ENCODE measurements around the gene PALD1.

Gene PALD1

DNA sequence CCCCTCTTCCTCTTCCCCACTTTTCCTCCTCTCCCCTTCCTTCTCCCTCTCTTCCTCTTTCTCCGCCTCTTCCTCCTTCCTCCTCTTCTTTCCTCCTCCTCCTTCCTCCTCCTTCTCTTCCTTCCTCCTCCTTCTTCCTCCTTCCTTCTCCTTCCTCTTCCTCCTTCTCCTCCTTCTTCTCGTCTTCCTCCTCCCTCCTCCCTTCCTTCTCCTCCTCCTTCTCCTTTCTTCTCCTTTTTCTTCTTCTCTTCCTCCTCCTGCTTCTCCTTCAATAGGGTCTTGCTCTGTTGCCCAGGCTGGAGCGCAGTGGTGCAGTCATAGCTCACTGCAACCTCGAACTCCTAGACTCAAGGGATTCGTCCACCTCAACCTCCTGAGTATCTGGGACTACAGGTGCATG lies 56.9 kb downstream of the PALD1 start:
- DNase-seq (ENCODE audit: low read depth in 3 of 3) = no peak

DNA sequence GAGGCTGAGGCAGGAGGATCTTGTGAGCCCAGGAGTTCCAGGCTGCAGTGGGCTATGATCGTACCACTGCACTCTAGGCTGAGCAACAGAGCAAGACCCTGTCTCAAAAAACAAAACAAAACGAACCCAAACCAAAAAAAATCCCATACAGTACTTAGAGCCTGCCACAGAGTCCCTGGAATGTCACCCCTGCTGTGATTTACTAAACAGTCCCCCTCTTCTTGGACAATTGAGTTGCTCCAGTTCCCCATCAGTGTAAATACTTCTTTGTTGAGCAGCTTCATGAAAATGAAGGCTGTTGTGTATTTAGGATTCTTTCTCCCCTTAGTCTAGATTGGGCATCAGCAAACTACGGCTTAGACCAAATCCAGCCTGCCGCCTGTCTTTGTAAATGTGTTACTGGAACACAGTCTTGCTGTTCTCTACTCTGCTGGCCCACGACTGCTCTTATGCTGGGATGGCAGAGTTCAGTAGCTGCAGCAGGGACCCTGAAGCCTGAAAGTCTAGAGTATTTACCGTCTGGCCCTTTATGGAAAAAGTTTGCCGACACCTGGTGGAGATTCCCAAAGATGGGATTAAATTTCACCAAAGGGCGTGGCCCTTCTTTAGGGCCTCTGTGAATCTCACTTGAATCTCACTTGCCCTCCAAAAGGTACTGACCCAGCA lies 57.8 kb downstream of the PALD1 start:
- no peak for DNase-seq (ENCODE audit: low read depth in 3 of 3)

DNA sequence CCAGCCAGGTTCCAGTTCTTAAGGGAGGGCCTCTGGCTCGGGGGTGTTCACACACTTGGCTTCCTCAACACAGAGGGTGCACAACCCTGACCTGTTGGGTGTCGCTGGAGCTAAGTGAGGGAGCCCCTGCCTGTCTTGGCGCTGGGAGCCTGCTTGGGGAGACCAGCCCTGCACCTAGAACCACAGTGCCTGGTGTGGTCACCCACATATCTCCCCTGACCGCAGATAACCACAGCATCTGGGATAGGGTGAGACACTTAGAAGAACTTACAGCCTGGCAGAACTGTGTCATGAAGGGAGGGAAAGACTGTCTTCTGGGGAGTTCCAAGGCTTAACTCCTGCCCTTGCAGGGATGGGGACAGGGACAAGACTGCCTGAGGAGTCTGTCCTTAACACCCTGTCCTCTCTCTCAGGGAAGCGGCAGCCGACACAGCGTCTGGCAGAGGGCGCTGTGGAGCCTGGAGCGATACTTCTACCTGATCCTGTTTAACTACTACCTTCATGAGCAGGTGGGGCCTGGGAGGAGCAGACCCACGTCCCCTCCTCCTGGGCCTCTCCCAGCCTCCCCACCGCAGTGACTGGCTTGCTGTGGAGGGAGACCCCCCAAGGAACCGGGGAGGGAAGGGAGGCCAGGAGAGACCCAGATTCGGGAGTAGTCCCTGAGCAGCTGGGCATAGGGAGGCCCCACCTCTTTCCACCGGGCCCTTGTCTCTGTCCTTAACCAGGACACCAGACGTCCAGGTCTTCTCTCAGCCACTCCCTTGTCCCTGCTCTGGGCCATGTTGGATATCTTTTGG lies 59.0 kb downstream of the PALD1 start:
- DNase-seq (ENCODE audit: low read depth in 3 of 3) = peak in 2 of 3 experiments; percentile 7 to 34

DNA sequence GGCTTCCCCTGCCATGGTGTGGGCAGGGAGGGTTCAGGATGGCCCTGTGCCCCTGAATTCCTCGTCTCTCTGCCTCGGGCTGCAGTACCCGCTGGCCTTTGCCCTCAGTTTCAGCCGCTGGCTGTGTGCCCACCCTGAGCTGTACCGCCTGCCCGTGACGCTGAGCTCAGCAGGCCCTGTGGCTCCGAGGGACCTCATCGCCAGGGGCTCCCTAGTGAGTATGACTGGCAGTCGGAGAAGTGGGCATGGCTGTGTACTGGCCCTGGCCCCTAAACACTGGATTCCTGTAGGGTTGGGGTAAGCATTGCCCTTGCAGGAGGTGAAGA lies 59.6 kb downstream of the PALD1 start:
- DNase-seq (ENCODE audit: low read depth in 3 of 3) = no peak

DNA sequence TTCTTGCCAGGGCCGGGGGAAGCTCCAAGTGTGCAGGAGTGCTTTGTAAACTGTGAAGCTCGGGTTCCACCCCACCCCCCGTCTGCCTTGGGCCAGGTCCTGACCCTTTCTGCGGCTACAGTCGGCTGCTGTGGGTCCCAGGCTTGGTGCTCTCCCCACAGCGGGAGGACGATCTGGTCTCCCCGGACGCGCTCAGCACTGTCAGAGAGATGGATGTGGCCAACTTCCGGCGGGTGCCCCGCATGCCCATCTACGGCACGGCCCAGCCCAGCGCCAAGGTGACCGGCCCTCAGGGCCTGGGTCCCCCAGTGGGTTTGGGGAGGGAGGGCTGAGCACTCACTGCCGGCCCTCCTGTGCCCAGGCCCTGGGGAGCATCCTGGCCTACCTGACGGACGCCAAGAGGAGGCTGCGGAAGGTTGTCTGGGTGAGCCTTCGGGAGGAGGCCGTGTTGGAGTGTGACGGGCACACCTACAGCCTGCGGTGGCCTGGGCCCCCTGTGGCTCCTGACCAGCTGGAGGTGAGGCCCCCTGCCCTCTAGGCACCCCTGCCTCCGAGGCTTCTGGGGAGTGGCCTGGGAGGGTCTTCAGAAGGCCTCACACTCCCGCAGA lies 60.3 kb downstream of the PALD1 start:
- no peak for DNase-seq (ENCODE audit: low read depth in 3 of 3)

DNA sequence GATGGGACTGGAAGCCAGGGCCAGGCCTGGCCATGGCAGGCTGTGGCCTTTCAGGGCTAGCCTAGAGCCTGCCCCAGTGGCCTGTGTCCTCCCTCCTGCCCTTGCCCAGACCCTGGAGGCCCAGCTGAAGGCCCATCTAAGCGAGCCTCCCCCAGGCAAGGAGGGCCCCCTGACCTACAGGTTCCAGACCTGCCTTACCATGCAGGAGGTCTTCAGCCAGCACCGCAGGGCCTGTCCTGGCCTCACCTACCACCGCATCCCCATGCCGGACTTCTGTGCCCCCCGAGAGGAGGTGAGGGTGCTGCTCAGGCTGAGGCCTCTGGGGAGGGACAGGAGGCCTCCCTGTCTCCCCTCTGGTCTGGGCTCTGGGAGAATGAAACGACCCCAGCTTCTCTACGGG lies 60.9 kb downstream of the PALD1 start:
- no peak for DNase-seq (ENCODE audit: low read depth in 3 of 3)

DNA sequence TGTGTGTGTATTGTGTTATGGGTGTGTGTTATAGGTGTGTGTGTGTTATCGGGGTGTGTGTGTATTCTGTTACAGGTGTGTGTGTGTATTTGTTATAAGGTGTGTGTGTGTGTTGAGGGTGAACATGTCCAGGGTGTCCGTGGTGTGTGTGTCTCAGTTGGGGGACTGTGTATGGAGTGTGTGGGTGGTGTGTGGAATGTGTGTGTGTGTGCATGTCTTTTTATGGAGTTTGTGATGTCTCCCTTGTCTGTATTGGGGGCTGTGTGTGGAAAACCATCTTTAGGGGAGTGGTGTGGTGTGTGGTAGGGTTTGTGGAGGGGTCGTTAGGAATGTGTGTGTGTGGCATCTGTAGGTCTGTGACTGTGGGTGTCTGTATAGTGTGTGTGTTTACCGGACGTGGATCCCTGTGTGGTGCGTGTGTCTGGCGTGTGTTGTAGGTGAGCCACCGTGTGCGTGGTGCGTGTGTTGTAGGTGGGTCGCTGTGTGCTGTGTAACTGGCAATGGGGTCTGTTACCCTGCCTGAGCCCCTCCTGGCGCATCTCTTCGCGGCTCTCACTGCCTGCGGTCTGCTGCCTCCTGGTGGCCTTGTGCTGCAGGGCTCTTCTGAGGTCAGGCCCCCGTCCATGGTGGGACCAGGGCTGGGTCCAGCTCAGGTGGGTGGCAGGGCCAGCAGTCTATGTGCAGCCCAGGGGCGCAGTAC lies 61.7 kb downstream of the PALD1 start:
- DNase-seq (ENCODE audit: low read depth in 3 of 3) = peak in 1 of 3 experiments; percentile 18

DNA sequence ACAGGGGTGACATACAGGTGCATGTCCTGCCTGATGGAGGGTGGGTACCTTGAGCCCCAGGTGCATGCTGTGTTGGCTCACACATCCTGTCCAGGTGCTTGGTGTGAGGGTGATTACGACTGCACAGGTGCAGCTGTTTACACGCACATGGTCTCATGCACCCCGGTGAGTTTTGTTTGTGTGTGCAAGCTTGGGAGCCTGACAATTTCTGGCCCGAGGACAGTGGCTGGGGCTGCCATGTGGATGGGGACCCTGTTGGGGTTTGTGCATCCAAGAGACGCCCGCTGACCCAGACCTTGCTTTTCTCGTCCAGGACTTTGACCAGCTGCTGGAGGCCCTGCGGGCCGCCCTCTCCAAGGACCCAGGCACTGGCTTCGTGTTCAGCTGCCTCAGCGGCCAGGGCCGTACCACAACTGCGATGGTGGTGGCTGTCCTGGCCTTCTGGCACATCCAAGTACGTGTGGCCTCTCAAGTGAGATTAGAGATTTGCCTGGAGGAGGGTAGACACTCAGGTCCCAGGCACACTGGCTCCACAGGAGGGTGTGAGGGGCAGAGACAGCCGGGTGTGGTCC lies 62.3 kb downstream of the PALD1 start:
- DNase-seq (ENCODE audit: low read depth in 3 of 3) = no peak

DNA sequence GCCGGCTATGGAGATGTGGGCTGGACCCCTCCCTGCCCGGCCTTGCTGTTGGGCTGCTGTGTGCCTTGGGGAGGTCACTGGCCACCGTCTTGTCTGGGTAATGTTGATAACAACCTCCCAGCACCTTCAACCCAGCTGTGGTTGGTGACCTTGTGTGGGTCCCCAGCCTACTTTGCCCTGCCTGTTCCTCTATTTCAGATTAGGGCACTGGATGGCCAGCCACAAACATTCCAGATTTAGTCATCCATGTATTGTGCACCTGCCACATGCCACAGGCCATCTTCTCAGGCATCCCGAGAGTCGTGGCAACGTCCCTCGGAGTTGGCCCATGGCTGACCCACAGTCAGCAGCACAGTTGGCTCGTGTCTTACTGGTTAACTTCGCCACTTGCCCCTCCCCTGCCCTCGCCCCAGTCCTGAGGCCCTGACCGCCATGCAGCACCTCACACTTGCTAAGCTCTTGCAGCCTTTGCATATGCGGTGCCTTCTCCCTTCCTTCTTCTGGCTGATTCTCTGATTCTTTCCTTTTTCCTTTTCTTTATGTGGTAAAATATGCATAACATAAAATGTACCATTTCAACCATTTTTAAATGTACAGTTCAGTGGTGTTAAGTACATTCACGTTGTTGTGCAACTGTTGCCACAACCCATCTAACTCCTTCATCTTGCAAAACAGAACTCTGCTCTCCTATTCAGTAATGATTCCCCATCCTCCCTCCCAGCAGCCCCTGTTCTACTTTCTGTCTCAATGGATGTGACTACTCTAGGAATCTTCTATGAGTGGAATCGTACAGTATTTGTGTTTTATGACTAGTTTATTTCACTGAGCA lies 63.4 kb downstream of the PALD1 start:
- DNase-seq (ENCODE audit: low read depth in 3 of 3) = no peak

DNA sequence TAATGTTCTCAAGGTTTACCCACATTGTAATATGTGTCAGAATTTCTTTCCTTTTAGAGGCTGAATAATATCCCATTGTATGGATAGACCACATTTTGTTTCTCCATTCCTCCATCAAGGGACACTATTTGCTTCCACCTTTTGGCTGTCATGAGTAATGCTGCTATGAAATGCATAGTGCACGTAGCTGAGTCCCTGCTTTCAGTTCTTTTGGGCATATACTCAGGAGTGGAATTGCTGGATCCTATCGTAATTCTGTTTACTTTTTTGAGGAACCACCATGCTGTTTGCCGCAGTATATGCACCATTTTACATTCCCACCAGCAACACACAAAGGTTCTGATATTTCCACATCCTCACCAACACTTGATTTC lies 64.0 kb downstream of the PALD1 start:
- DNase-seq (ENCODE audit: low read depth in 3 of 3) = no peak

DNA sequence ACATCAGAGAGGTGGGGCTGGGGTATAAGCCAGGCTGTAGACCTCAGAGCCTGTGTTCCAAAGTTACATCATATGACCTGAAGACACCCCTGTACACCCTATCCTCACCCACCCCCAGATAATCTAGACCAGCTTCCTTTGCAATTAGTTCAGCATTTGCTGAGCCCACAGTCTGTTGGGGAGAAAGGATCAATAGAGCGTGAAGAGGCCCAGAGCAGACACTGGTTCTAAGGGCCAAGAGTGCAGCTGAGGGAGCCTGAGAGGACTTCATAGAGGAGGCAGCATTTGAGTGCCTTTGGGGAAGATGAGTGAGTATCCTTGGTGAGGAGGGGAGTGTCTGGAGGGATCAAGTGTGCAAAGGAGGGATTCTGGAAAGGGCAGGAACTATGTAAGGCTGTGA lies 65.3 kb downstream of the PALD1 start:
- no peak for DNase-seq (ENCODE audit: low read depth in 3 of 3)

DNA sequence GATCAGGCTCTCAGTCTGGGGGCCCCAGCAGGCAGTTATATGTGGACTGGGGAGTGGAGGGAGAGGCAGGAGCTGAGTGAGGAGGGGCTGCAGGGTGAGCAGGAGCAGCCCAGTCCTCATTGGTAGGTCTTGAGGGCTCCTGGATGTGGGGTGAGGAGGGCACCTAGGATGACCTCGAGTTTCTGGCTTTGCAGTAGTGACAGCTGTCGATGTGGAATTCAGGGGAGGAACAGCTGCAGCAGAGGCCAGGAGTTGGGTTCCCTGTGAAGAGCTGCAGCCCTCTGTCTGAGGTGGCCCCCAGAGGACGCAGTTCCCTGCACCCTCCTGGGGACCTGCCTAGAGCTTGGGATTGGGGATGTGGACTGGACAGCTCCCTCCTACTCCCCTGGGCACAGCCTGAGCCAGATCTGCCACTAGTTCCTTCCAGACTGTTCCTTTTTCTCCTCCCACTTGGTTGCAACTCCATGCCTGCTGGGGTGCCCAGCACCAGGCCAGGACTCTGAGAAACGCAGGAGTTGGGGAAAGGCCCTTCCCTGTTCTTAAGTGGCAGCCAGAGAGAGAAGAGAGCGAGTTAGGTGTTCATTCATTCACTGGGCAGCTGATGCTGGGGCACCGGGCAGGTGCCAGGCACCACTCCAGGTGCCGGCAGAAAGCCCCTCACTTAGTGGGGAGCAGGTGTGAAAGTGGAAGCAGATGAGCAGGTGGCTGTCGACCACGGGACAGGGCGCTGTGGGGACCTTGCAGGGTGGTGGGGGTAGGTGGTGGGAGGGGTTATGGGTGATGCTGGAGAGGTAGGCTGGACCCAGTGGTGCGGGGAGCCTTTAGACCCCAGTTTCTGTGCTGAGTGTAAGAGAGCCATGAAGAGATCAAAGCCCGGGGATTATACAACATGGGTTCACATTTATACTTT lies 66.1 kb downstream of the PALD1 start:
- no peak for DNase-seq (ENCODE audit: low read depth in 3 of 3)

DNA sequence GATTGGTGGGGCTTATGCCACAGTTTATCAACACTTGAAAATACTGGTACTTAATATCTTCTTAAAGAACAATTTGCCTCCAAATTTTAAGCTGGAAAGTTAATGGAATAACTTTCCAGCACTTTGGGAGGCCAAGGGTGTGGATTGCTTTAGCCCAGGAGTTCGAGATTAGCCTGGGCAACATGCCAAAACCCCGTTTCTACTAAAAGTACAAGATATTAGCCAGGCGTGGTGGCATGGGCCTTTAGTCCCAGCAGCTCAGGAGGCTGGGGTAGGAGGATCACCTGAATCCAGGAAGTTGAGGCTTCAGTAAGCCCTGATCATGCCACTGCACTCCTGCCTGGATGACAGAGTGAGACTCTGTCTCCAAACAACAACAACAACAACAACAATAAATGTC lies 68.0 kb downstream of the PALD1 start:
- no peak for DNase-seq (ENCODE audit: low read depth in 3 of 3)

DNA sequence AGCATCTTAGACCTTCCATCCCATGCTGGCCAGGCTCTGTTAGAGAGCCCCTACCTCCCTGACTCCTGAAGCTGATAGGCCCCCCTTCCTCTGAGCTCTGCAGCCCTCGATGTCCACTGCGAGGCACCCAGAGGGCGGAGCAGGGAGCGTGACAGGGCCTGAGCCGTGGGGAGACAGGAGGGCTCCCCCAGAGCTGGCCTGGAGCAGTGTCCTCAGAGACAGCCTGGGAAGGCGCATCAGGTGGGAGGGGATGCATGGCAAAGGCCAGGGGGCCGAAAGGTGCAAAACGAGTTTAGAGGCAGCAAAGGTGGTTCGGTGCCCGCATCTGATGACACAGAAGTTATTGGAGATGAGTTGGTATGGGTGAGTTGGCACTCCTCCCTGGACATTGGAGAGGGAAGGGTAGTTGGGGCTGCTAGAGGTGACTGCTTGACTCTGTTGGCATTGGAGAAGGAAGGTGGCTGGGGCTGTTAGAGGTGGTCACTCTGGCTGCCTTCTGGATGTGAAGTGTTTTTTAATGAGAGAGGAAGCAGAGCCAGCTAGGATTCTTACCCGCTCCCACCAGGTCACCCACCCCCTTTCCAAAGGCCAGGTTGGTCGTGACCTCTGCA lies 70.9 kb downstream of the PALD1 start:
- no peak for DNase-seq (ENCODE audit: low read depth in 3 of 3)

DNA sequence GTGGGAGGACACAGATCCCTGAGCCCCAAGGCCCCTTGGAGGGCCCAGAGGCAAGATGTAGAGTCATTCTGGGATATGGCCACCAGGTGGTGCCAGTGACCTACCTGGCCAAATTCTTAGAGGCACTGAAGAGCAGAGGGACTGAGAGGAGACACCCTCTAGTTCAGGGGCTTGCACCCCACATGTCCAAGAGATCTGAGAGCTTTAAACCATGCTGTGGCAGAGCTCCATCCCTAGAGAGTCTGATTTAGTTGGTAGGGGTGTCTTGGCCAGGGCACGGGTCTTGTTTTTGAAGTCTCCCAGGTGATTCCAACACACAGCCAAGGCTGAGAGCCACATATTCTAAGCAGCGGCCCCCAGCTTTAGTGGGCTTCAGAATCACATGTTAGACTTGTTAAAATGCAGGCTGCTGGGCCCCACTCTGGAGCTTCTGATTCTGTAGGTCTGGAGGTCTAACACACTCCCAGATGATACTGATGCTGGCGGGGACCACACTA lies 71.4 kb downstream of the PALD1 start:
- peak; percentile 52 to 71 (median 54) for DNase-seq (ENCODE audit: low read depth in 3 of 3)

DNA sequence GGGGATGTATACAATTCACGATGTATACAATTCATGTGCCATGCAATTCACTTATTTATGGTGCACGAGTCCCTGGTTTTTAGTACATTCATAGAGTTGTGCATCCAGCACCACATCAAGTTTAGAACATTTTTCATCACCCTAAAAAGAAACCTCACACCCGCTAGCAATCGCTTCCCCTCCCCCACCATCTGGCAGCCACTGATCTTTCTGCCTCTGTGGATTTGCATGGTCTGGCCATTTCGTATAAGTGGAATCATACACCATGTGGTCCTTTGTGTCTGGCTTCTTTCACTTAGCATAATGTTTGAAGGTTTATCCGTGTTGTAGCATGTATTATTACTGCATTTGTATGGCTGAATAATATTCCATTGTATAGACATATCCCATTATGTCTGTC lies 71.9 kb downstream of the PALD1 start:
- DNase-seq (ENCODE audit: low read depth in 3 of 3) = no peak

DNA sequence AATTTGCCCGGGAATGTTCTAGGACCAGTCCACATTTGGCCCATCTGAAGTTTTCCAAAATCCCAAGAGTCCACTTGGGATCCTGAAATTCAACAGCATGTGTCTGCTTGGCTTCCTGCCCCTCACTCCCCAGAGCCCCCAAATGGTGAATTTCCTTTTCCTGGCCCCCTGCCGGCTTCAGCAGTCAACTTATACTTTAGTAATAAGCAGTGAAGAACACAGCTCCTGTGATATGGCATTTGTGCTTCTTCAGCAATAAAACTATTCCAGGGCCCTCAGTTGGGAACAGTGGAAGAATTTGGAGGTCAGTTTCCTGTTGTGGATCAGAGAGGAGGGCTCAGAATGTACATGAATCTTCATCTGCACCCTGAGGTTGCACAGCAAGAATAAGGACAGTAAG lies 72.9 kb downstream of the PALD1 start:
- no peak for DNase-seq (ENCODE audit: low read depth in 3 of 3)

DNA sequence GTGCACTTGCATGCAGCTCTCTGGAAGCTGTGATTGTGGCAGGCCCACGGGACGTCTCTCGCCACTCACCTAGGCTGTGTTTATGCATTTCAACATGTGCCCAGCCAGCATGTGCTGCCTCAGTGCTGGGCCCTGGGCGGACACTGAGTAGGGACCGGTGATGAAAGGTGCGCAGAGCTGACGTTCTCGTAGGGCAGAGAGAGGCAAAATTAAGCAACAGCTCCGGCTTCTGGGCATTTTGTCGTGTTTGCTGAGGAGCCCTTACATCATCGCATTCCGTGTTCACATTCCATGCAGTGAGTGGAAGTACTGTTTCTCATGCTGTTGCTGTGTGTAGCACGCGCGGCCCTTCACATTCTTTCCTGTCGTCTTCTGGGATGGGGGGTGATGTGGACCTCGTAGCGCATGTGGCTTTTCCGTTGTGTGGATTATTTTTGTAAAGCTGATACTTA lies 73.4 kb downstream of the PALD1 start:
- no peak for DNase-seq (ENCODE audit: low read depth in 3 of 3)

DNA sequence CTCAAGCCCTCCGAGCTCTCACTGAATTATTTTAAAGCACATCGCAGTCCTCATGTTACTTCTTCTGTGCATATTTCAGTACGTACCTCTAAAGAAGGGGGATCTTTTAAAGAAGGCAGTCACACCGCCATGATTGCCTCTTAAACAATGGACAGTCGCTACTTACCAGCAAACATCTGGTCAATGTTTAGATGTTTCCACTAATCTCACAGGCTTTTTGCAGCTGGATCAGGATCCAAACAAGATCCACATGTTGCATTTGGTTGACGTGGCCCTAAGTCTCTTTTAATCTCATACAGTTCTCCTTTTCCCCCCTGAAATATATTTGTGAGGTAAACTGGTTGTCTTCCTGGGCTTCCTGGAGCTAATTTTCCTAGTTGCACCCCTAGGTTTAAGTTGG lies 74.0 kb downstream of the PALD1 start:
- DNase-seq (ENCODE audit: low read depth in 3 of 3) = no peak

DNA sequence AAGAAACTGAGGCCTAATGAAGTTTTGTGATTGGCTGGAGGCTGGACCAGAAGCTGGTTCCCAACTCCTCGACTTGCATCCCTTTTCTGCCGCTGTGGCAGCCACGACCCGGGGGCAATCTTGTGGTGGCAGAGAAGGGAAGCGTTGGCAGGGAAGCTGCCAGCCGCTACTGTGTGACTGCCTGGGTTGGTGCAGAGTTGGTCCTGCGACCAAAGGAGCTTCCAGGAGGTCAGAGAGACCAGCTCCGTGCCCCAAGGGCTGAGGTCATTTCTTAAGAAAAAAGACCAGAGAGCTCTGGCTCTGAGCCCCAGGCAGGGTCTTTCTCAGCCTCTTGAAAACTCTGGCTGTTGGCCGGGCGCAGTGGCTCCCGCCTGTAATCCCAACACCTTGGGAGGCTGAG lies 76.8 kb downstream of the PALD1 start:
- no peak for DNase-seq (ENCODE audit: low read depth in 3 of 3)

Measured in stimulated activated CD4-positive, alpha-beta T cell treated with anti-CD3 and anti-CD28 coated beads, TNF-alpha, amount 100 ng/mL, for 24 hours (primary cell).